ENCODE measurements around the gene OR4A16. TPM values are rescaled to one million over a fixed set of nuclear protein-coding genes. Genes with fewer than 3 reads are reported as not detected.

The OR4A16 gene
- total RNA-seq, 1 experiment from 2014 or later: not detected

GRCh38 chr11:55349032-55349431, 6.0 kb downstream of the OR4A16 start:
- peaks cover 55% of the 10 kb centered on the region for H3K9me3 ChIP-seq (ENCODE audit: control insufficient read depth, low read depth, low read length)
- no peak overlapping the region for H4K91ac ChIP-seq (ENCODE audit: insufficient read length, low read depth, low read length)
- no peak overlapping the region for H4K8ac ChIP-seq (replicated peaks; ENCODE audit: insufficient read length, low read depth, low read length)
- no peak overlapping the region for H2BK5ac ChIP-seq (ENCODE audit: insufficient read length, low read length)
- Mint-ChIP-seq H3K36me3 (ENCODE audit: insufficient read depth in 1 of 3, low read depth in 3 of 3) (peaks cover 5 to 29% (median 9%) of the 10 kb centered on the region in 3 experiments; a peak in 5 of 7 replicates), H3K27me3 (ENCODE audit: low read depth) (no peaks in the 10 kb centered on the region), H3K4me3 (no peak overlapping the region), H3K4me1 (no peaks in the 10 kb centered on the region), H3K27ac (no peak overlapping the region), H3K9me3 (peaks cover 73 to 85% of the 10 kb centered on the region in 2 experiments)
- H3K56ac ChIP-seq (ENCODE audit: insufficient read length, low read depth, low read length): no peak overlapping the region
- H2BK15ac ChIP-seq (ENCODE audit: low read depth, low read length): no peak overlapping the region
- no peak for DNase-seq
- no peak overlapping the region for H2AFZ ChIP-seq (ENCODE audit: low read length)
- no peak for TF ChIP-seq CTCF (conservative IDR thresholded peaks at IDR 0.05)
- no peak overlapping the region for H3K23ac ChIP-seq (ENCODE audit: insufficient read length, low read depth, low read length)
- no CpG with 5 or more reads among the region's 1 CpG for WGBS (ENCODE audit: extremely low coverage, insufficient read length, low lambda C conversion rate)
- no peak overlapping the region for H4K5ac ChIP-seq (ENCODE audit: insufficient read length, low read depth, low read length)
- no peak overlapping the region for H3K4ac ChIP-seq (ENCODE audit: low read depth, low read length)
- H4K20me1 ChIP-seq (ENCODE audit: control insufficient read depth, insufficient read depth, insufficient read length): no peaks in the 10 kb centered on the region
- no peak overlapping the region for H2BK120ac ChIP-seq (ENCODE audit: low read depth, low read length, poor library complexity, severe bottlenecking)
- H3K4me1 ChIP-seq (ENCODE audit: insufficient read depth, low read length): no peaks in the 10 kb centered on the region
- no peak overlapping the region for H3K4me2 ChIP-seq (ENCODE audit: insufficient read depth, insufficient read length, low read length)
- no peaks in the 10 kb centered on the region for H3K79me2 ChIP-seq (ENCODE audit: insufficient read depth, low read length)
- H2BK20ac ChIP-seq (ENCODE audit: low read depth, low read length, poor library complexity, severe bottlenecking): no peak overlapping the region
- no peak overlapping the region for H3K18ac ChIP-seq (ENCODE audit: insufficient read length, low read depth, low read length)
- no peak overlapping the region for H3K27ac ChIP-seq (ENCODE audit: insufficient read length, low read depth, low read length)
- H2BK12ac ChIP-seq (ENCODE audit: insufficient read length, low read depth, low read length): no peak overlapping the region
- no peak overlapping the region for H3K14ac ChIP-seq (ENCODE audit: insufficient read depth, low read length)
- H3K79me1 ChIP-seq (ENCODE audit: insufficient read depth, low read depth, low read length, poor library complexity, severe bottlenecking): no peaks in the 10 kb centered on the region
- H3K27me3 ChIP-seq (ENCODE audit: insufficient read depth, low read length): no peaks in the 10 kb centered on the region
- H2AK5ac ChIP-seq (ENCODE audit: insufficient read length, low read length): no peak overlapping the region
- no peak overlapping the region for H3T11ph ChIP-seq (ENCODE audit: low read length)
- no peaks in the 10 kb centered on the region for H3K23me2 ChIP-seq (ENCODE audit: insufficient read length, low read depth, low read length, poor library complexity, severe bottlenecking)
- no peak overlapping the region for H3K9ac ChIP-seq (ENCODE audit: extremely low read depth, insufficient read length, low read length)
